Measurements from ENCODE around the gene DNMT3B. TPM values are rescaled to one million over a fixed set of nuclear protein-coding genes. Genes with fewer than 3 reads are reported as not detected.
A peak's percentile ranks its signal among the peaks of the same experiment; 100 is the strongest.
"Not testable (repeated sequence)": the region's sequence is repeated elsewhere in the genome, so short reads cannot be mapped to it uniquely, and the experiment has no call there.

Gene DNMT3B
- polyA plus RNA-seq (2011; rRNA removed) (1.1 and 1.3 TPM in 2 replicates), polyA minus RNA-seq (2011; rRNA and poly(A)+ RNA removed) (1.6 and 1.8 TPM in 2 replicates)

DNA sequence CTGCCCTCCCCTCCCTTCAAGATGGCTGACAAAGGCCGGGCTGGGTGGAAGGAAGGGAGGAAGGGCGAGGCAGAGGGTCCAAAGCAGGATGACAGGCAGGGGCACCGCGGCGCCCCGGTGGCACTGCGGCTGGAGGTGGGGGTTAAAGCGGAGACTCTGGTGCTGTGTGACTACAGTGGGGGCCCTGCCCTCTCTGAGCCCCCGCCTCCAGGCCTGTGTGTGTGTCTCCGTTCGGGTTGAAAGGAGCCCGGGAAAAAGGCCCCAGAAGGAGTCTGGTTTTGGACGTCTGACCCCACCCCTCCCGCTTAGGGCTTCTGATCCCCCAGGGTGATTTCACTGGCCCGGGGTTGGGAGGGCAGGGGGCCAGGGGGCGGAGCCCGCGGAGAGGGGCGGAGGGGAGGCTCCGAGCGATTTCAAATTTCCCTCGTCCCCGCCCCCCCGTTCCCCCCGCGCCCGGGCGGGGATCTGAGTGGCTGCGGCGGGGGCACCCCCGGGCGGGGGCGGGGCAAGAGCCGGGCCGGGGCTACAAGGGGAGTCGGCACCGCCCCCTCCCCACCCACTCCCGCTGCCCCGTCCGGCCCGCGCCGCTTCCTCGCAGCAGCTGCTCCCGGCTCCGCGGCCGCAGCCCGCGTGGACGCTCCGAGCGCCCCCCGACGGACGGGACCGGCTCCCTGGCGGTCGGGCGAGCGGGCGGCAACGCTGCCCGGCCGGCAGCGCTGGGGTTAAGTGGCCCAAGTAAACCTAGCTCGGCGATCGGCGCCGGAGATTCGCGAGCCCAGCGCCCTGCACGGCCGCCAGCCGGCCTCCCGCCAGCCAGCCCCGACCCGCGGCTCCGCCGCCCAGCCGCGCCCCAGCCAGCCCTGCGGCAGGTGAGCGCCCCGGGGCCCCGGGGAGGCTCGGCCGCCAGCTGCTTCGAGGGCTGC is at the start of gene DNMT3B:
DNMT3B (plus strand) TSS at position 555 of the 923 bp plus-strand sequence. CDS start 17,939 bp downstream, outside the sequence.
- POLR2A ChIA-PET: no interaction called here
- TF ChIP-seq, protein P1, sequence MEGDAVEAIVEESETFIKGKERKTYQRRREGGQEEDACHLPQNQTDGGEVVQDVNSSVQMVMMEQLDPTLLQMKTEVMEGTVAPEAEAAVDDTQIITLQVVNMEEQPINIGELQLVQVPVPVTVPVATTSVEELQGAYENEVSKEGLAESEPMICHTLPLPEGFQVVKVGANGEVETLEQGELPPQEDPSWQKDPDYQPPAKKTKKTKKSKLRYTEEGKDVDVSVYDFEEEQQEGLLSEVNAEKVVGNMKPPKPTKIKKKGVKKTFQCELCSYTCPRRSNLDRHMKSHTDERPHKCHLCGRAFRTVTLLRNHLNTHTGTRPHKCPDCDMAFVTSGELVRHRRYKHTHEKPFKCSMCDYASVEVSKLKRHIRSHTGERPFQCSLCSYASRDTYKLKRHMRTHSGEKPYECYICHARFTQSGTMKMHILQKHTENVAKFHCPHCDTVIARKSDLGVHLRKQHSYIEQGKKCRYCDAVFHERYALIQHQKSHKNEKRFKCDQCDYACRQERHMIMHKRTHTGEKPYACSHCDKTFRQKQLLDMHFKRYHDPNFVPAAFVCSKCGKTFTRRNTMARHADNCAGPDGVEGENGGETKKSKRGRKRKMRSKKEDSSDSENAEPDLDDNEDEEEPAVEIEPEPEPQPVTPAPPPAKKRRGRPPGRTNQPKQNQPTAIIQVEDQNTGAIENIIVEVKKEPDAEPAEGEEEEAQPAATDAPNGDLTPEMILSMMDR (IDR thresholded peaks at IDR 0.05; ENCODE audit: insufficient read depth, low read depth, low read length): 0 out of 2 replicates have a peak, but pooled peaks have one; percentile 1
- H3K4me3 ChIP-seq (ENCODE audit: low read depth, low read length): peak within 1 kb of the TSS; percentile 95

DNA sequence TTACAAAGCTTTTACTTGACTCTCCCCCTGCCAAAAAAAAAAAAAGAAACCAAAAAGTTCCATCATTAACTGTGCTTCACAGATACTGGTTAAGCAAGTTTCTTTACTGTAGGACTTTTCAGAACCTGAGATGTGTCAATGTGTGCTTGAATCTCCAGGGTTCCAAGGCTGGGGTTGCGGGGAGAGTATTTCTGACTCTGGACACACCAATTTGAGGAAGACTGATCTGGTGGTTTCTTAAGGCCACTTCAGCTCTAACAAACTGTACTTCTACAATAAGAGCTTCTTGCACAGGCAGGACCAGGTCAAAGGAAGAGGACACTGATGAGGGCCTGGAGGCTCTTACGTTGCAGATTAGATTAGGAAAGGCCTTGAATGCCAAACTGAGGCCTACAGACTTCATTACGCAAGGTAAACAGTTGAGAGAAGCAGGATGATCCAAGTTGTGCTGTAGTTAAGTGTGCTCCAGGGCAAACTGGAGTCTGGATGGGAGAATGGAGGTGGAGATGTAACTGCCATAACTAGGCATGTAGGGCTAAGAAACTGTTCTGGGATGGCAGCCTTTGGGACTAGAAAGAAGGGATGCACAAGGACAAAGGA is 43.3 kb upstream of the DNMT3B start:
- CTCF ChIA-PET: no interaction called here
- H3K27me3 ChIP-seq (ENCODE audit: control insufficient read depth, insufficient read depth, low read length): no peaks in the 10 kb centered on the region
- no peak for DNase-seq (ENCODE audit: low read depth)
- no peak overlapping the region for H3K4me3 ChIP-seq (ENCODE audit: low read depth, low read length)
- peaks cover 1% of the 10 kb centered on the region; the same call in 1 of the 2 replicates for H3K36me3 ChIP-seq (ENCODE audit: control insufficient read depth, insufficient read depth, low read length)
- TF ChIP-seq, protein P1 (IDR thresholded peaks at IDR 0.05; ENCODE audit: insufficient read depth, low read depth, low read length): no peak
- POLR2A ChIA-PET: interaction anchor here (0.6 kb wide), 1 partner anchor 9 kb away, joined by 5 read pairs; no protein-coding TSS in a partner anchor

More for the DNA sequence above, at the start of gene DNMT3B:
- CTCF ChIA-PET: interaction anchor here (0.6 to 3.2 kb wide), 8 partner anchors 9 to 240 kb away, joined by 3 to 27 read pairs (median 3); partner anchors contain the start of gene C20orf203
- Histone ChIP-seq H3K27me3 (ENCODE audit: control insufficient read depth, insufficient read depth, low read length) (no peaks in the 10 kb centered on the region), H3K36me3 (ENCODE audit: control insufficient read depth, insufficient read depth, low read length) (no peaks in the 10 kb centered on the region)
- DNase-seq (ENCODE audit: low read depth): no peak

DNA sequence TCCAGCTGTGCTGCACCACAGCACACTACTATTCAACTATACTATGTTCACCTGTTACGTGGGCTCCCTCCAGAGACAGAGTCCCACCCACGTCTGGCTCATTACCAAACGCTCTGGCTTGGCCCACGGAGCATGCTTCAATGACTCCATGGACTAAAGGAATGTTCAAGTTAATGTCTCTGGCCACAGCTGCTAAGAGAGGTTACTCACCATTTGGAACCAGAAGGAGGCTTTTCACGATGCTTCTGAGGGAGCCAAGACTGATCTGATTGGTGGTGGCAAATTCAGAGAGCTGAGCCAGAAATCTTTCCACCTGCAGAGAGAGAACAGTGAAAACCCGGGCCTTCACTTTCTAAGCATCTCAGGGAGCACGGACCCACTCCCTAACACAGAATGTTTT is 34.5 kb upstream of the DNMT3B start:
- no peak for DNase-seq (ENCODE audit: low read depth)
- CTCF ChIA-PET: interaction anchor here (0.9 to 1.4 kb wide), 3 partner anchors 10 to 75 kb away, joined by 3 to 5 read pairs (median 4); no protein-coding TSS in a partner anchor
- POLR2A ChIA-PET: interaction anchor here (0.6 kb wide), 1 partner anchor 10 kb away, joined by 5 read pairs; no protein-coding TSS in a partner anchor
- Histone ChIP-seq H3K27me3 (ENCODE audit: control insufficient read depth, insufficient read depth, low read length) (no peaks in the 10 kb centered on the region), H3K4me3 (ENCODE audit: low read depth, low read length) (no peak overlapping the region), H3K36me3 (ENCODE audit: control insufficient read depth, insufficient read depth, low read length) (peaks cover 3% of the 10 kb centered on the region)
- TF ChIP-seq, protein P1 (IDR thresholded peaks at IDR 0.05; ENCODE audit: insufficient read depth, low read depth, low read length): no peak

GRCh38 chr20:32728435-32728834 is 33.8 kb upstream of the DNMT3B start:
- H3K4me3 ChIP-seq (ENCODE audit: low read depth, low read length); H3K27me3 ChIP-seq (ENCODE audit: control insufficient read depth, insufficient read depth, low read length); DNase-seq (ENCODE audit: low read depth); H3K36me3 ChIP-seq (ENCODE audit: control insufficient read depth, insufficient read depth, low read length); POLR2A ChIA-PET: not testable (repeated sequence)
- CTCF ChIA-PET: interaction anchor here (1.4 kb wide), 1 partner anchor 9 kb away, joined by 5 read pairs; no protein-coding TSS in a partner anchor

DNA sequence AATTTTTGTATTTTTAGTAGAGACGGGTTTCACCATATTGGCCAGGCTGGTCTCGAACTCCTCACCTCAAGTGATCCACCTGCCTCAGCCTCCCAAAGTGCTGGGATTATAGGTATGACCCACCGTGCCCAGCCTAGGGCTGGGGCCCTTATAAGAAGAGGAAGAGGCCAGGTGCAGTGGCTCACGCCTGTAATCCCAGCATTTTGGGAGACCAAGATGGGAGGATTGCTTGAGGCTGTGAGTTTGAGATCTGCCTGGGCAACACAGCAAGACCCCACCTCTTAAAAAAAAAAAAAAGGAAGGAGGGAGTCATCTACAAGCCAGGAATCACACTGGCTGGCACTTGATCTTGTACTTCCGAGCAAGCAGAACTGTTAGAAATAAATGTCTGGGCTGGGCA is 32.9 kb upstream of the DNMT3B start:
- H3K36me3 ChIP-seq (ENCODE audit: control insufficient read depth, insufficient read depth, low read length); H3K27me3 ChIP-seq (ENCODE audit: control insufficient read depth, insufficient read depth, low read length); DNase-seq (ENCODE audit: low read depth); POLR2A ChIA-PET; H3K4me3 ChIP-seq (ENCODE audit: low read depth, low read length): not testable (repeated sequence)
- CTCF ChIA-PET: interaction anchor here (1.2 kb wide), 1 partner anchor 10 kb away, joined by 3 read pairs; no protein-coding TSS in a partner anchor

GRCh38 chr20:32731882-32732266 is 30.3 kb upstream of the DNMT3B start:
- Histone ChIP-seq H3K36me3 (ENCODE audit: control insufficient read depth, insufficient read depth, low read length) (peaks cover 2% of the 10 kb centered on the region), H3K27me3 (ENCODE audit: control insufficient read depth, insufficient read depth, low read length) (no peaks in the 10 kb centered on the region), H3K4me3 (ENCODE audit: low read depth, low read length) (no peak overlapping the region)
- ChIA-PET POLR2A (no interaction called here), CTCF (no interaction called here)
- TF ChIP-seq, protein P1 (IDR thresholded peaks at IDR 0.05; ENCODE audit: insufficient read depth, low read depth, low read length): no peak
- DNase-seq (ENCODE audit: low read depth): no peak
